BLaER1 (cell line): ENCODE data around the gene EXT2.

Experiments used
- H3K27ac ChIP-seq: shearing (Covaris generic); formaldehyde crosslinking; 2 replicates; pipeline ENCODE4 v1.8.1; 2022
- H3K27me3 ChIP-seq: shearing (Covaris generic); formaldehyde crosslinking; 2 replicates; pipeline ENCODE4 v1.8.1; 2022
- H3K36me3 ChIP-seq: shearing (Covaris generic); formaldehyde crosslinking; 2 replicates; pipeline ENCODE4 v1.8.1; 2022
- H3K4me1 ChIP-seq: shearing (Covaris generic); formaldehyde crosslinking; 2 replicates; pipeline ENCODE4 v1.8.1; 2022
- H3K4me2 ChIP-seq: shearing (Covaris generic); formaldehyde crosslinking; 2 replicates; pipeline ENCODE4 v1.8.1; 2022
- H3K4me3 ChIP-seq: shearing (Covaris generic); formaldehyde crosslinking; 2 replicates; pipeline ENCODE4 v1.8.1; 2022
- H3K9ac ChIP-seq: shearing (Covaris generic); formaldehyde crosslinking; 2 replicates; pipeline ENCODE4 v1.8.1; 2022
- H3K9me3 ChIP-seq: shearing (Covaris generic); formaldehyde crosslinking; 2 replicates; pipeline ENCODE4 v1.8.1; 2022
- H4K20me1 ChIP-seq: shearing (Covaris generic); formaldehyde crosslinking; 2 replicates; pipeline ENCODE4 v1.8.1; 2022
- Cebpa-rat ChIP-seq: shearing (Covaris generic); IDR thresholded peaks from 2 replicates; pipeline ENCODE4 v1.8.1; 2022

The EXT2 gene

GRCh38 chr11:44139565-44140330 lies 44.3 kb downstream of the EXT2 start:
- Histone ChIP-seq H3K4me3 (no peak overlapping the region), H3K9me3 (no peaks in the 10 kb centered on the region), H3K4me2 (no peak overlapping the region), H3K27ac (no peak overlapping the region), H3K36me3 (peaks cover 35% of the 10 kb centered on the region), H3K27me3 (no peaks in the 10 kb centered on the region), H3K4me1 (no peaks in the 10 kb centered on the region), H4K20me1 (no peaks in the 10 kb centered on the region; the same call in 1 of the 2 replicates), H3K9ac (no peak overlapping the region)
- no peak for TF ChIP-seq Cebpa-rat

GRCh38 chr11:44140372-44140771 lies 44.9 kb downstream of the EXT2 start:
- TF ChIP-seq Cebpa-rat: no peak
- H3K9ac ChIP-seq: no peak overlapping the region
- no peaks in the 10 kb centered on the region for H3K4me1 ChIP-seq
- no peak overlapping the region for H3K4me2 ChIP-seq
- peaks cover 39% of the 10 kb centered on the region for H3K36me3 ChIP-seq
- no peak overlapping the region for H3K4me3 ChIP-seq
- no peak overlapping the region for H3K27ac ChIP-seq
- H3K9me3 ChIP-seq: no peaks in the 10 kb centered on the region
- no peaks in the 10 kb centered on the region; the same call in 1 of the 2 replicates for H4K20me1 ChIP-seq
- H3K27me3 ChIP-seq: no peaks in the 10 kb centered on the region

GRCh38 chr11:44140805-44141204 lies 45.3 kb downstream of the EXT2 start:
- Histone ChIP-seq H3K9me3 (no peaks in the 10 kb centered on the region), H4K20me1 (no peaks in the 10 kb centered on the region; the same call in 1 of the 2 replicates), H3K4me3 (no peak overlapping the region), H3K4me2 (no peak overlapping the region), H3K9ac (no peak overlapping the region), H3K27me3 (no peaks in the 10 kb centered on the region), H3K27ac (no peak overlapping the region), H3K36me3 (peaks cover 43% of the 10 kb centered on the region), H3K4me1 (no peaks in the 10 kb centered on the region)
- no peak for TF ChIP-seq Cebpa-rat

GRCh38 chr11:44143987-44144909 lies 48.8 kb downstream of the EXT2 start:
- no peaks in the 10 kb centered on the region; the same call in 1 of the 2 replicates for H4K20me1 ChIP-seq
- H3K9ac ChIP-seq: no peak overlapping the region
- no peak for TF ChIP-seq Cebpa-rat
- no peaks in the 10 kb centered on the region for H3K9me3 ChIP-seq
- H3K27ac ChIP-seq: no peak overlapping the region
- no peak overlapping the region for H3K4me3 ChIP-seq
- H3K4me2 ChIP-seq: no peak overlapping the region; the same call in 1 of the 2 replicates
- H3K4me1 ChIP-seq: no peaks in the 10 kb centered on the region
- H3K36me3 ChIP-seq: peaks cover 71% of the 10 kb centered on the region
- no peaks in the 10 kb centered on the region for H3K27me3 ChIP-seq

GRCh38 chr11:44145011-44145775 lies 49.7 kb downstream of the EXT2 start:
- no peak overlapping the region for H3K4me3 ChIP-seq
- H3K9me3 ChIP-seq: no peaks in the 10 kb centered on the region
- no peaks in the 10 kb centered on the region; the same call in 1 of the 2 replicates for H4K20me1 ChIP-seq
- no peak overlapping the region for H3K27ac ChIP-seq
- peaks cover 67% of the 10 kb centered on the region for H3K36me3 ChIP-seq
- TF ChIP-seq Cebpa-rat: no peak
- no peak overlapping the region for H3K4me2 ChIP-seq
- no peak overlapping the region for H3K9ac ChIP-seq
- H3K4me1 ChIP-seq: no peaks in the 10 kb centered on the region
- H3K27me3 ChIP-seq: no peaks in the 10 kb centered on the region

GRCh38 chr11:44146931-44147330 lies 51.5 kb downstream of the EXT2 start:
- H3K27ac ChIP-seq: no peak overlapping the region
- peaks cover 81% of the 10 kb centered on the region for H3K36me3 ChIP-seq
- H3K9ac ChIP-seq: no peak overlapping the region
- TF ChIP-seq Cebpa-rat: no peak
- no peaks in the 10 kb centered on the region for H4K20me1 ChIP-seq
- no peak overlapping the region for H3K4me3 ChIP-seq
- H3K9me3 ChIP-seq: no peaks in the 10 kb centered on the region
- H3K4me1 ChIP-seq: no peaks in the 10 kb centered on the region
- no peaks in the 10 kb centered on the region for H3K27me3 ChIP-seq
- H3K4me2 ChIP-seq: no peak overlapping the region

- no peaks in the 10 kb centered on the region for H3K4me1 ChIP-seq
- no peak for TF ChIP-seq Cebpa-rat
- H4K20me1 ChIP-seq: no peaks in the 10 kb centered on the region
- peaks cover 89% of the 10 kb centered on the region for H3K36me3 ChIP-seq
- H3K4me3 ChIP-seq: no peak overlapping the region
- 0 out of 2 replicates have a peak, but pooled peaks cover 6% of the 10 kb centered on the region for H3K9me3 ChIP-seq
- no peaks in the 10 kb centered on the region for H3K27me3 ChIP-seq
- no peak overlapping the region for H3K4me2 ChIP-seq
- H3K27ac ChIP-seq: no peak overlapping the region
- no peak overlapping the region for H3K9ac ChIP-seq
Observed at GRCh38 chr11:44147751-44148150, 52.3 kb downstream of the EXT2 start.

GRCh38 chr11:44149651-44150050 lies 54.2 kb downstream of the EXT2 start:
- H4K20me1 ChIP-seq: no peaks in the 10 kb centered on the region
- TF ChIP-seq Cebpa-rat: no peak
- H3K27ac ChIP-seq: no peak overlapping the region
- H3K27me3 ChIP-seq: no peaks in the 10 kb centered on the region
- H3K4me2 ChIP-seq: no peak overlapping the region
- H3K4me3 ChIP-seq: no peak overlapping the region
- H3K36me3 ChIP-seq: peaks cover 78% of the 10 kb centered on the region
- H3K9ac ChIP-seq: no peak overlapping the region
- no peaks in the 10 kb centered on the region for H3K4me1 ChIP-seq
- H3K9me3 ChIP-seq: 0 out of 2 replicates have a peak, but pooled peaks cover 6% of the 10 kb centered on the region

GRCh38 chr11:44150401-44150800 lies 54.9 kb downstream of the EXT2 start:
- no peak overlapping the region for H3K4me3 ChIP-seq
- no peak overlapping the region for H3K27ac ChIP-seq
- H3K27me3 ChIP-seq: no peaks in the 10 kb centered on the region
- H3K4me1 ChIP-seq: no peaks in the 10 kb centered on the region
- H4K20me1 ChIP-seq: no peaks in the 10 kb centered on the region
- TF ChIP-seq Cebpa-rat: no peak
- peaks cover 71% of the 10 kb centered on the region for H3K36me3 ChIP-seq
- H3K9me3 ChIP-seq: 0 out of 2 replicates have a peak, but pooled peaks cover 6% of the 10 kb centered on the region
- H3K4me2 ChIP-seq: no peak overlapping the region
- H3K9ac ChIP-seq: no peak overlapping the region
